Right lobe of liver (tissue), 6 donors: ENCODE results near the gene NLRP9. TPM values are rescaled to one million over a fixed set of nuclear protein-coding genes. Genes with fewer than 3 reads are reported as not detected.

ENCODE experiments used
- ATAC-seq, 4 donors: fragments of 200-7000 bp; cut with Tn5 transposase; one replicate each; pipeline ENCODE4 v1.9.1; 2020; ENCODE audit warnings: mild to moderate bottlenecking in 4 of 4, moderate library complexity in 4 of 4
- DNase-seq, 3 donors: peaks; one replicate each; pipeline ENCODE4 v3.0.0-alpha.2; 2020
- H3K27ac ChIP-seq, 3 donors: fragments of 200-600 bp; one replicate each; pipeline ENCODE4 v1.8.0; 2022
- H3K27me3 ChIP-seq, 2 donors: fragments of 200-600 bp; one replicate each; pipeline ENCODE4 v1.8.0; 2022
- H3K36me3 ChIP-seq, 4 donors: fragments of 200-600 bp; sonication (generic) in 1 of 4; one replicate each; pipeline versions ENCODE4 v1.5.1 to v1.8.0; 2017 to 2022; ENCODE audit warnings: control low read depth in 1 of 4
- H3K4me1 ChIP-seq, 4 donors: fragments of 200-600 bp; sonication (generic) in 1 of 4; one replicate each; pipeline versions ENCODE4 v1.5.1 to v1.8.0; 2017 to 2022; ENCODE audit warnings: control low read depth in 1 of 4
- H3K4me3 ChIP-seq, 3 donors: fragments of 200-600 bp; one replicate each; pipeline ENCODE4 v1.8.0; 2022
- H3K9me3 ChIP-seq, 4 donors: fragments of 200-600 bp; sonication (generic) in 1 of 4; one replicate each; pipeline versions ENCODE4 v1.5.1 to v1.8.0; 2017 to 2022; ENCODE audit warnings: control low read depth in 1 of 4
- POLR2A ChIP-seq: fragments of 450-650 bp; IDR thresholded peaks from one replicate; pipeline ENCODE4 v1.6.1; 2017; ENCODE audit warnings: antibody characterized with exemption, mild to moderate bottlenecking
- WGBS: methylation state at CpG from one replicate; pipeline ENCODE4 v1.1.6; 2018; ENCODE audit warnings: low coverage, low lambda C conversion rate; ENCODE audit not compliant: insufficient coverage; ENCODE audit errors: missing lambda C conversion rate; 5-methylcytosine and 5-hydroxymethylcytosine counted together
- intact Hi-C, 2 donors: fragments of 100-400 bp; cut with DNase I; formaldehyde crosslinking; loops; one replicate each; pipeline versions ENCODE4 v1.11.2 to v1.14.1; 2022
- total RNA-seq, 6 experiments: library from RNA; depleted of rRNA in 2 of 6; stranded (reverse); fragments of >200 nt in 2 of 6; fragmentation: NEBNext Ultra II Directional in 3 of 6; extraction: Animal tissue kit (Norgen Biotek cat#: 25700) in 3 of 6; gene quantifications; one replicate each; pipeline versions ENCODE4 v1.1.0 to v1.2.4, GENCODE V29; 2016 to 2023
- TF ChIP-seq, protein P1 (sequence below), 4 donors: fragments of 200-600 bp in 3 of 4; fragments of 450-650 bp in 1 of 4; IDR thresholded peaks; one replicate each; pipeline versions ENCODE4 v1.5.1 to v1.8.0; 2016 to 2022; ENCODE audit warnings: antibody characterized with exemption in 4 of 4, mild to moderate bottlenecking in 2 of 4
- donor health status: DM: no; HTN: yes; CAD: no.
- donor health status: DM: no; HTN: no; CAD: no.
- donor health status: DM: no; HTN: no; CAD: no.
- donor health status: DM: no; HTN: yes; CAD: no.
- donor health status: DM: no; HTN: yes; CAD: no.

NLRP9 gene
- total RNA-seq, 6 experiments from 2014 or later: not detected

DNA sequence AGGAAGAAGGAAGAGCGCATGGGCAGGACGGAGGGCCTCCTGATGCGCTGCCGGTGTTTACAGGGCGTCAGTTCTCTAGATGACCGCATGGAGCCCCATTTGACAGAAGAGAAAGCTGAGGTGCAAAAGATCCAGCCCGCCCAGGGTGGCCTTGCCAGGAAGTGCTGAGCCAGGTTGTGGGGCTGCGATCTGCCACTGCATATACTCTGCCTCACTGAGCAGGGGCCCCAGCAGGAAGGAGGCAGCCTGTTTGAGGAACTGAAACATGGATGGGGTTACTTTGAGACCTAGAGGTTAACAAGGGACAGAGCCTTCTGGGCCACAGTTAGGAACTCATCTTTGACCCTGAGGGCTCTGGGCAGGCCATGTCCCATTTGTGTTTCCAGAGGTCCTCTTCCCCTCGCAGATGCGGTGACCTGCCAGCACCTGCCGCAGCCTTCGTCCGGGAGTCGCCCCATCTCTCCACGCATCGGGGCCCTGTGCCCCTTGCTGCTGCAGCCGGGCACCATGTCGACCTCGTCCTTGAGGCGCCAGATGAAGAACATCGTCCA lies 60.0 kb downstream of the NLRP9 start:
- DNase-seq: peak in 1 of 3 donors; percentile 71
- peak; percentile 17 to 42 (median 30) for ATAC-seq
- intact Hi-C loops: no loop called here

DNA sequence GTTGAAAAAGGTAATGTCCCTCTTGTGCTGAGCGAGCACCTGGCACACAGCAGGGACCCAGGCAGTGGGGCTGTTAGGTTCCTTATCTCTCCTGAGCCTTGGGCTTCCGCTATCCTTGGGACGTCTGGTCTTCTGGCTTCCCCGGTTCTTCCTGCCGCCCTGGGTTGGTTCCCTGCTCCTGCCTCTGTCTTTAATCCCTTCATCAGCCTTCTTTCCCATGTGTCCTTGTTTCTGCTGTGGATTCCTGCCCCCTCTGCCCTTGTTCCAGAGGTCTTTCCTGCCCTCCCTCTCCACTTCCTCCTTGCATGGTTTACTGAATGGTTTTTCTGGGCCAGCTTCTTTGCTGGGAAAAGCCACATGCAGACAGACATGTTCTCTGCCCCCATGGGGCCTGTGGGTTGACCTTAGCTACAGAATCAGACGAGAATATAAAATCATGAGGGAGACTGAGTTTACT lies 60.6 kb downstream of the NLRP9 start:
- Histone ChIP-seq H3K27me3 (no peaks in the 10 kb centered on the region), H3K36me3 (peaks cover 0 to 31% (median 10%) of the 10 kb centered on the region in 4 donors), H3K9me3 (no peaks in the 10 kb centered on the region), H3K4me3 (no peak overlapping the region), H3K27ac (peak overlapping the region; percentile 29 to 77 (median 43)), H3K4me1 (peaks cover 0 to 62% (median 30%) of the 10 kb centered on the region in 4 donors)
- DNase-seq (peak in 1 of 3 donors; percentile 53), ATAC-seq (peak in 3 of 4 donors; percentile 4 to 16 (median 6))
- TF ChIP-seq, protein P1, sequence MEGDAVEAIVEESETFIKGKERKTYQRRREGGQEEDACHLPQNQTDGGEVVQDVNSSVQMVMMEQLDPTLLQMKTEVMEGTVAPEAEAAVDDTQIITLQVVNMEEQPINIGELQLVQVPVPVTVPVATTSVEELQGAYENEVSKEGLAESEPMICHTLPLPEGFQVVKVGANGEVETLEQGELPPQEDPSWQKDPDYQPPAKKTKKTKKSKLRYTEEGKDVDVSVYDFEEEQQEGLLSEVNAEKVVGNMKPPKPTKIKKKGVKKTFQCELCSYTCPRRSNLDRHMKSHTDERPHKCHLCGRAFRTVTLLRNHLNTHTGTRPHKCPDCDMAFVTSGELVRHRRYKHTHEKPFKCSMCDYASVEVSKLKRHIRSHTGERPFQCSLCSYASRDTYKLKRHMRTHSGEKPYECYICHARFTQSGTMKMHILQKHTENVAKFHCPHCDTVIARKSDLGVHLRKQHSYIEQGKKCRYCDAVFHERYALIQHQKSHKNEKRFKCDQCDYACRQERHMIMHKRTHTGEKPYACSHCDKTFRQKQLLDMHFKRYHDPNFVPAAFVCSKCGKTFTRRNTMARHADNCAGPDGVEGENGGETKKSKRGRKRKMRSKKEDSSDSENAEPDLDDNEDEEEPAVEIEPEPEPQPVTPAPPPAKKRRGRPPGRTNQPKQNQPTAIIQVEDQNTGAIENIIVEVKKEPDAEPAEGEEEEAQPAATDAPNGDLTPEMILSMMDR (IDR thresholded peaks at IDR 0.05): no peak
- TF ChIP-seq POLR2A: no peak
- intact Hi-C loops: no loop called here
- 20% methylated on average over 3 of the region's 6 CpGs for WGBS

More for the DNA sequence above, 60.0 kb downstream of the NLRP9 start:
- Histone ChIP-seq H3K27ac (peak overlapping the region; percentile 29 to 77 (median 43)), H3K9me3 (no peaks in the 10 kb centered on the region), H3K36me3 (peaks cover 0 to 25% (median 10%) of the 10 kb centered on the region in 4 donors), H3K27me3 (no peaks in the 10 kb centered on the region), H3K4me1 (peaks cover 0 to 67% (median 33%) of the 10 kb centered on the region in 4 donors), H3K4me3 (no peak overlapping the region)
- TF ChIP-seq, protein P1 (IDR thresholded peaks at IDR 0.05): no peak
- TF ChIP-seq POLR2A: no peak
- WGBS: 50% methylated on average over 14 of the region's 21 CpGs

DNA sequence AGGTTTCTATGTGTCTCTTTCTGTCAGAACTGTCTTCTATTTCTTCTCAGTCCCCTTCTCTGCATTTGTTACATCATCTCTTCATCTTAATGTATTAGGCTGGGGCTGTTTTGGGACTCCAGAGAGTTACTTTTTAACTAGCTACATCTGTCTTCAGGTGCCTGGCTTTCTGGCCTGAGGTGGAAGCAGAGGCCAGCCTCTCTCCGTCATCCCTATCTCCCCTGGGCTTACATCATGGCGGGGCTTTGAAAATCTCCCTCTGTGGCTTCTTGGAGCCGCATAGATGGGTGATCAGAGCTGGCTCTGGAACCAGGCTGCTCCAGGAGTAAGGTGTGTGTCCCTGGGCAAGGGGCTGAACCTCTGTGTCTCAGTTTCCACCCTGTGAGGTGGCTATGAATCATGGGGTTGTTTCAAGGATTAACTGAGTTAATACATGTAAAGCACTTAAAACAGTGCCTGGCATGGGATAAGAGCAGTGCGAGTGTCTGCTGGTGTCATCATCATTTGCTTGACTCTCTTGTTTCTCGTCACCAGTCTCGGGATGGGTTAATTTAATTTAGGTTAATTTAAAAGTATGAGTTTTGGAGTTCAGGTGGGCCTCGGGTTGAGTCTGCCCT lies 61.2 kb downstream of the NLRP9 start:
- DNase-seq: no peak
- Histone ChIP-seq H3K4me3 (peak overlapping the region in 2 of 3 donors; percentile 83 to 97), H3K9me3 (no peaks in the 10 kb centered on the region), H3K27ac (peak overlapping the region; percentile 29 to 77 (median 43)), H3K36me3 (peaks cover 0 to 36% (median 10%) of the 10 kb centered on the region in 4 donors), H3K4me1 (peaks cover 0 to 56% (median 29%) of the 10 kb centered on the region in 4 donors), H3K27me3 (no peaks in the 10 kb centered on the region)
- intact Hi-C loops: no loop called here
- TF ChIP-seq POLR2A: no peak
- TF ChIP-seq, protein P1 (IDR thresholded peaks at IDR 0.05): no peak
- 58% methylated on average over 7 of the region's 7 CpGs for WGBS
- no peak for ATAC-seq

DNA sequence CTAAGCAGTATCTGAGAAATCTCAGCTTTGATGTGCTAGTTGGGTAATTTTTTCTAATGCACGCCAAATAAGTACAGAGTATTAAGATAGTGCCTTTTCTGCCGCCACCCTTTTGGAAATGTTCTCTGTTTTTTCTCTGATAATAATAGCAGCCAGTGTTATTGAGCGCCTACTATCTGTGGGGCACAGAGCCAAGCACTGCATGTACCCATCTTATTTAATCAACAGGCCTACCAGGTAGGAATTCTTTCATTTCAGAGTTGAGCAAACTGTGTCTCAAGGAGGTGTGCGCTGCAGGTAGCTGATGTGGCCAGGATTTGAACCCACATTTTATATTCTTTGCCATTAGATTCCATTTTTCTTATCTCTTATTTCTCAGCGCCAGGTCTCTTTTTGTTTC lies 61.8 kb downstream of the NLRP9 start:
- intact Hi-C loops: no loop called here
- Histone ChIP-seq H3K27ac (peak overlapping the region in 2 of 3 donors; percentile 29 to 77), H3K9me3 (no peaks in the 10 kb centered on the region), H3K27me3 (no peaks in the 10 kb centered on the region), H3K4me3 (peak overlapping the region; percentile 64 to 97 (median 83)), H3K36me3 (peaks cover 0 to 36% (median 10%) of the 10 kb centered on the region in 4 donors), H3K4me1 (peaks cover 0 to 49% (median 26%) of the 10 kb centered on the region in 4 donors)
- TF ChIP-seq, protein P1 (IDR thresholded peaks at IDR 0.05): peak in 3 of 4 donors; percentile 21 to 39 (median 38)
- TF ChIP-seq POLR2A: no peak
- 14% methylated on average over 4 of the region's 5 CpGs for WGBS
- ATAC-seq (peak in 3 of 4 donors; percentile 3 to 34 (median 8)), DNase-seq (peak in 1 of 3 donors; percentile 76)
